Frontal cortex (tissue), 4 donors: ENCODE measurements around the gene SREBF2. TPM values are rescaled to one million over a fixed set of nuclear protein-coding genes. Genes with fewer than 3 reads are reported as not detected.
A peak's percentile ranks its signal among the peaks of the same experiment; 100 is the strongest.

Experiments used
- DNase-seq, 2 donors: peaks; one replicate each; pipeline ENCODE4 v3.0.0; 2012; ENCODE audit warnings: low spot score in 2 of 2
- FAIRE-seq: peaks from 2 replicates; lab custom pipeline; 2012; peaks lifted over from hg19 to GRCh38; lab: Jason Lieb, UNC
- total RNA-seq: library from RNA; depleted of rRNA; stranded (reverse); fragments of >200 nt; gene quantifications from one replicate; pipeline ENCODE4 v1.2.3, GENCODE V29; 2014
- donor health status: control.
- donor health status: control.
- donor health status: control.

Gene SREBF2
- total RNA-seq, 1 donor from 2014 or later, result 56.3 TPM

DNA sequence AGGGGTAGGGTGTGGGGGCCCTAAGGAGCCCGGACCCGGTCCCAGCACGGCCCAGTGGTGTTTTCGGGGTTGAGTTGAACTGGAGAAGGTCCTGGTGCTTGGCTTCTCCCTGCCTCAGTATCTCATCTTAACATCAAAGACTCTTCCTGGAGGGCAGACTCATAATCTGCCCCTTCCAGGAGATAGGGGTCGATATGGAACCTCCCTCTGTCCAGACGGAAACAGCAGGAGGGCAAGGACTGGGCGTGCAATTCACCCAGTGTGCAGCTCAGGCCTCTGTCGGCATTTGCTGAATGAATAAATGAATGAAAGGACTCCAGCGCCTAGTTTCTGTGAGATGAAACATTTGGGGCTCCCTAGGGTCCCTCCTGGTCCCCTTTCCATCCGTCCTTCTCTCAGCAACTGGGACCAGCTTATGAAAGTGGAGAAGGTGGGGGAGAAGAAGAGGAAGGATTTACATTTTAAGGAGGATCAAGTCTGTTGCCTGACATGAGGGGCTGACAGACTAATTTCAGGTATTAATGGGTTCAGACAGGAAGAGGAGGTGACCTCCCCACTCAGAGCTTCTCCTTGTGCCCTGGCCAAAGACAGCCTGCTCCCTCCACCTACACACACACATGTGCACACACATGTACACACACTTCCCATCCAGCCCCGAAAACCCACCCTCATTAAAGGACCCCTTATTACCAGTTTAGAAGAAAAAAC, 83.0 kb downstream of the SREBF2 start:
- FAIRE-seq, result no peak
- DNase-seq, result no peak

DNA sequence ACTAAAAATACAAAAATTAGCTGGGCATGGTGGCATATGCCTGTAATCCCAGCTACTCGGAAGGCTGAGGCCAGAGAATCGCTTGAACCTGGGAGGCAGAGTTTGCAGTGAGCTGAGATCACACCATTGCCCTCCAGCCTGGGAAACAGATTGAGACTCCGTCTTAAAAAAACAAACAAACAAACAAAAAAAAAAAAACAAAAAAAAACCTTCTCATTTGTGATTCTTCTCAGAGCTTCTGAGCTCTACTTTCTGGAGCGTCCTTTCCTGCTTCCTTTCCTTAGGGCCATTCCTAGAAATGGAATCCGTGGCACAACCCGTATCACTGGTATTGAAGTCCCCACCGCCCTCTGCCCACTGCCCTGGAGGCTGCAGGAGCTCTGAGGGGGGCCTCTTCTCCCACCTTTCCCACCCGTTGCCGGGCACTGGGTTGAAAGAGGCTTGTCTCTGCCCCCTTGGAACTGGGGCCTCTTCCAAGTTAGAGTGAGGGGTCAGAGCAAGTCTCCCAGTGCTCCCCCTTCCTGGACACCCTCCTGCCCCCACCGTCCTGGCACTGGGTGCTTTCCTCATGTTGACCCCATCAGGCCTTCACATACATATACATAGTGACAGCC, 83.9 kb downstream of the SREBF2 start:
- no peak for FAIRE-seq
- no peak for DNase-seq

- DNase-seq (no peak), FAIRE-seq (no peak)
Observed at GRCh38 chr22:41917375-41917902, 84.5 kb downstream of the SREBF2 start.

- no peak for FAIRE-seq
- DNase-seq, result peak in 1 of 2 donors; percentile 59
Observed at GRCh38 chr22:41917903-41918791, 85.2 kb downstream of the SREBF2 start.

- DNase-seq (peak; percentile 54 to 77), FAIRE-seq (no peak)
Observed at GRCh38 chr22:41919357-41920224, 86.7 kb downstream of the SREBF2 start.

- DNase-seq (no peak), FAIRE-seq (no peak)
Observed at GRCh38 chr22:41920271-41920976, 87.5 kb downstream of the SREBF2 start.

- FAIRE-seq, result no peak
Observed at GRCh38 chr22:41922328-41922727, 89.4 kb downstream of the SREBF2 start.

DNA sequence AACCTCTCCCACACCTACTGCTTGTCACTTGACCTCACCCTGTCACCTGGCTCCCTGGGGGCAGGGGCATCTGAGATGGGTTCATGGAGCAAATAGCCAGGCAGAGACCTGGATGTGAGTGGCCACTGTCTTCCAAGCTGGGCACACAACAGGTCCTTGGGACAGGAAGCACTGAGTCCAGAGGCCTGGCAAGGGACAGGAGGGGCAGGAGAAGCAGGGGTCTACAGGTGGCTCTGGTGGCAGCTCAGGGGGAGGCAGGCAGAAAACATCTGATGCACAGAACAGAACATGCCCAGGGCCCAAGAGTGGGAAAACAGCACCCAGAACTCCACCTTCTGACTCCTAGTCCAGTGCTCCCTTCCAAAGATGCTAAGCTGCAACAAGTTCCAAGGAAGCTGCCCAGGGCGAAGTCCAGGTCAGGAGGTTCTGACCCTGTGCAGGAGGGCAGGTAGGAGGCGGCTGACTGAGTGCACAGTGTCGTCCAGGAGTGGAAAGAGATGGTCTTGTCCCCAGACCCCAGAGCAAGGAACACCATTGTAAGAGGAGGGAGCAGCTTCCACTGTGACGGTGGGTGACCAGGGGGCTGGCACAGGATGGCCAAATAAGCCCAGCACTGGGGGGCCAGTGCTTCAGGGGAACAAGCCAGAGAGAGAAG, 90.2 kb downstream of the SREBF2 start:
- FAIRE-seq, result no peak
- DNase-seq, result no peak

More at GRCh38 chr22:41922328-41922727, 89.4 kb downstream of the SREBF2 start:
- no peak for DNase-seq

- DNase-seq, result no peak
- no peak for FAIRE-seq
Observed at GRCh38 chr22:41923595-41924276, 90.8 kb downstream of the SREBF2 start.

DNA sequence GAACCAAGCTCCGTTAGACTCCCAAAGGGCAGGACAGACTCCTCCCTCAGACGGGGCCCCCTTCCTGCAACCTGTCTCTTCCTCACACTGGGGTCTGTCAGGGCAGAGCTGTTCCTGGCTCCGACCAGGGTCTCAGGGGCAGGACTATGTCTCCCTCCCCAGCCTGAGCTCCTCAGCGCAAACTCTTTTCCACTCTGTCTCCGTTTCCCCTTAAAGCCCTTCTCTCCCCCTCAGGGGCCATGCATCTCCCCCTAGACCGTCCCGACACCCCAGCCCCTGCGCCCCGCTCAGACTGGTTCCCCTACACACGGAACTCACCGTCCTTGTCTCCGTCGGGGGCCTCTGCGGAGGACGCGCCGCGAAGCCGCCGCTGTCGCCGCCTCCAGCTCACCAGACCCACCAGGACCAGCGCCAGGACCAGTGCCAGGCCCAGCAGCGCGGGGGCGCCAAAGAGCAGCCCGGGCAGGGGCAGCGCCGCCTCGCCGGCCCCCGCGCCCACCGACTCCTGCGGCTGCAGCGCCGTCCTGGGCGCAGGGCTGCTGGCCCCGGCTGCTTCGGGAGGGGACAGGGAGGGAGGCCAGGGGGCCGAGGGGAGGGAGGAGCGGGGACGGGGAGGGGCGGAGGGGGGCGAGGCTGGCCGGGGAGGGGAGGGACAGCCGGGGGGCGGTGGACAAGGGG, 93.0 kb downstream of the SREBF2 start:
- FAIRE-seq (no peak), DNase-seq (no peak)

GRCh38 chr22:41927813-41928212, 94.9 kb downstream of the SREBF2 start:
- FAIRE-seq (no peak), DNase-seq (no peak)

GRCh38 chr22:41928593-41929417, 95.9 kb downstream of the SREBF2 start:
- no peak for DNase-seq
- FAIRE-seq, result no peak

DNA sequence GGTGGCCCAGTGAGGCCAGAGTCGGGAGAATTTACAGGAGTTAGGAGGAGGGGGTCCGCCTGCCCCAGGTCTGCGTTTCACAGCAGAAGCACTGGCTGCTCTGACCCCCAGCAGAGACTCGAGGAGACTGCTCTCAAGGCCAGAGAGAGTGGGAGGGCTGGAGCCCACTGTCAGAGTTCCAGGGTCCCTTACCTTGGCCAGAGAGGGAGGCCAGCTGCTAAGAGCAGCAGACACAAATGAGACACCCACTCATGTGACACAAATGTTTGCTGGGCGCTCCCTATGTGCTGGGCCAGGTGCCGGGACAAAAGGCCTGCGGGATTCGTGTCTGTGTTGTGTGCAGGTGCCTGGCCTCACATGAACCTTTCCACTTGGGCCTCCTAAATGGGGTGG, 96.5 kb downstream of the SREBF2 start:
- no peak for FAIRE-seq

GRCh38 chr22:41931701-41932269, 98.9 kb downstream of the SREBF2 start:
- FAIRE-seq (no peak), DNase-seq (no peak)

More for the DNA sequence above, 96.5 kb downstream of the SREBF2 start:
- DNase-seq, result no peak

DNA sequence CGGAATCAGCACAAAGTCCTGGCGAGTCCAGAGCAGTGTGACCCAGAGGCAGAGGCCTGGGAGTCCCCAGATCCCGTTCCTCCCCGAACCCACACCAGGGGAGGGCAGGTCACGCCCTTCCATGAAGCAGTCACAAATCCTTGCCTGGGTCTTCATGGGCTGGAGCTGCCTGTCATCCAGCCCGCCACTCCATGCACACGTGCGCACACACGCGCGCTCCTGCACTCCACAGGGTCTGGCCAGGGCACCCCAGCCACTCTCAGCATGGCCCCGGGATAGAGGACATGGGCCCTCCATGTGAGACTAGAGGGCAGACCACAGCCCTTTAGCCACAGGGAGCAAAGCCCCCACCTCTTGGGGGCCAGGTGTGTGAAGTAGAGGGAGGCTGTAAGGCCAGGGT, 99.4 kb downstream of the SREBF2 start:
- DNase-seq (no peak), FAIRE-seq (no peak)
